Esophagus (tissue), 2 donors: ENCODE results near the gene MYO10. TPM values are rescaled to one million over a fixed set of nuclear protein-coding genes. Genes with fewer than 3 reads are reported as not detected.

Experiments used
- H3K27ac ChIP-seq, 2 donors: one replicate each; pipeline ENCODE4 v1.5.1; 2013; ENCODE audit warnings: low read depth in 2 of 2, mild to moderate bottlenecking in 2 of 2, inconsistent platforms in 1 of 2, low read length in 1 of 2, moderate library complexity in 1 of 2
- H3K27me3 ChIP-seq, 2 donors: one replicate each; pipeline ENCODE4 v1.6.1; 2013; ENCODE audit warnings: low read length in 2 of 2, control low read depth in 1 of 2, mild to moderate bottlenecking in 1 of 2; ENCODE audit not compliant: insufficient read depth in 2 of 2, control insufficient read depth in 1 of 2
- H3K36me3 ChIP-seq, 2 donors: one replicate each; pipeline ENCODE4 v1.6.1; 2013; ENCODE audit warnings: low read length in 1 of 2; ENCODE audit not compliant: control insufficient read depth in 2 of 2, insufficient read depth in 2 of 2
- H3K4me1 ChIP-seq, 2 donors: one replicate each; pipeline ENCODE4 v1.6.1; 2013; ENCODE audit warnings: low read length in 1 of 2; ENCODE audit not compliant: control insufficient read depth in 2 of 2, insufficient read depth in 2 of 2
- H3K4me3 ChIP-seq, 2 donors: one replicate each; pipeline ENCODE4 v1.5.1; 2013; ENCODE audit warnings: low read length in 2 of 2, mild to moderate bottlenecking in 2 of 2, low read depth in 1 of 2, moderate library complexity in 1 of 2
- H3K9me3 ChIP-seq, 2 donors: one replicate each; pipeline ENCODE4 v1.6.1; 2013; ENCODE audit warnings: mild to moderate bottlenecking in 2 of 2, low read depth in 1 of 2, low read length in 1 of 2, moderate library complexity in 1 of 2; ENCODE audit not compliant: control insufficient read depth in 2 of 2, insufficient read depth in 1 of 2
- WGBS, 2 donors: extraction: QIAGEN DNeasy Blood & Tissue Kit; methylation state at CpG; one replicate each; pipeline ENCODE4 v1.1.7; 2013; 5-methylcytosine and 5-hydroxymethylcytosine counted together
- polyA plus RNA-seq, 2 donors: library from polyadenylated mRNA; stranded (reverse); fragments of 200-250 nt; gene quantifications; one replicate each; pipeline ENCODE4 v1.2.3, GENCODE V29; 2013
- donor health status: healthy with polysubstance abuse.
- donor health status: Bipolar disorder and iron deficiency.

MYO10 gene
- polyA plus RNA-seq, 2 donors, result 5.8 to 5.9 TPM

GRCh38 chr5:16870878-16871277 is 65.2 kb downstream of the MYO10 start:
- 37 to 57% methylated on average over 1 of the region's 1 CpG for WGBS, 2 donors
- Histone ChIP-seq H3K4me1 (no peaks in the 10 kb centered on the region), H3K9me3 (peaks cover 0 to 5% of the 10 kb centered on the region in 2 donors), H3K27ac (no peak overlapping the region), H3K4me3 (no peak overlapping the region), H3K36me3 (no peaks in the 10 kb centered on the region), H3K27me3 (no peaks in the 10 kb centered on the region)

- H3K36me3 ChIP-seq, result no peaks in the 10 kb centered on the region
- H3K27ac ChIP-seq, result peak overlapping the region; percentile 67 to 71
- peaks cover 0 to 5% of the 10 kb centered on the region in 2 donors for H3K9me3 ChIP-seq
- no peaks in the 10 kb centered on the region for H3K4me1 ChIP-seq
- 63 to 69% methylated on average over 15 of the region's 15 CpGs for WGBS, 2 donors
- no peak overlapping the region for H3K4me3 ChIP-seq
- H3K27me3 ChIP-seq, result no peaks in the 10 kb centered on the region
Observed at GRCh38 chr5:16869821-16870796, 66.0 kb downstream of the MYO10 start.

- no peaks in the 10 kb centered on the region for H3K36me3 ChIP-seq
- WGBS, 2 donors, result 86 to 99% methylated on average over 3 of the region's 3 CpGs
- no peaks in the 10 kb centered on the region for H3K27me3 ChIP-seq
- no peak overlapping the region for H3K4me3 ChIP-seq
- H3K9me3 ChIP-seq, result no peaks in the 10 kb centered on the region
- no peak overlapping the region for H3K27ac ChIP-seq
- no peaks in the 10 kb centered on the region for H3K4me1 ChIP-seq
Observed at GRCh38 chr5:16867577-16867953, 68.5 kb downstream of the MYO10 start.

- H3K27me3 ChIP-seq, result no peaks in the 10 kb centered on the region
- H3K4me3 ChIP-seq, result no peak overlapping the region
- 57 to 79% methylated on average over 17 of the region's 17 CpGs for WGBS, 2 donors
- no peaks in the 10 kb centered on the region for H3K9me3 ChIP-seq
- H3K4me1 ChIP-seq, result no peaks in the 10 kb centered on the region
- no peaks in the 10 kb centered on the region for H3K36me3 ChIP-seq
- peak overlapping the region in 1 of 2 donors; percentile 8 for H3K27ac ChIP-seq
Observed at GRCh38 chr5:16866795-16867576, 69.1 kb downstream of the MYO10 start.

- Histone ChIP-seq H3K27me3 (no peaks in the 10 kb centered on the region), H3K27ac (no peak overlapping the region), H3K9me3 (no peaks in the 10 kb centered on the region), H3K36me3 (no peaks in the 10 kb centered on the region), H3K4me3 (no peak overlapping the region), H3K4me1 (no peaks in the 10 kb centered on the region)
- WGBS, 2 donors, result 89 to 93% methylated on average over 4 of the region's 4 CpGs
Observed at GRCh38 chr5:16866273-16866672, 69.8 kb downstream of the MYO10 start.

GRCh38 chr5:16865151-16865550 is 70.9 kb downstream of the MYO10 start:
- H3K27ac ChIP-seq, result no peak overlapping the region
- H3K27me3 ChIP-seq, result no peaks in the 10 kb centered on the region
- H3K4me3 ChIP-seq, result no peak overlapping the region
- no peaks in the 10 kb centered on the region for H3K4me1 ChIP-seq
- no peaks in the 10 kb centered on the region for H3K36me3 ChIP-seq
- WGBS, 2 donors, result 73 to 78% methylated on average over 8 of the region's 8 CpGs
- no peaks in the 10 kb centered on the region for H3K9me3 ChIP-seq

GRCh38 chr5:16864631-16865131 is 71.4 kb downstream of the MYO10 start:
- H3K27ac ChIP-seq, result no peak overlapping the region
- WGBS, 2 donors, result 50 to 64% methylated on average over 4 of the region's 4 CpGs
- no peaks in the 10 kb centered on the region for H3K36me3 ChIP-seq
- H3K4me1 ChIP-seq, result no peaks in the 10 kb centered on the region
- no peaks in the 10 kb centered on the region for H3K27me3 ChIP-seq
- H3K4me3 ChIP-seq, result no peak overlapping the region
- H3K9me3 ChIP-seq, result no peaks in the 10 kb centered on the region

GRCh38 chr5:16863469-16863946 is 72.6 kb downstream of the MYO10 start:
- no peaks in the 10 kb centered on the region for H3K36me3 ChIP-seq
- no peaks in the 10 kb centered on the region for H3K27me3 ChIP-seq
- whole genome bisulfite sequencing, 2 donors, result 86 to 88% methylated on average over 5 of the region's 5 CpGs
- no peak overlapping the region for H3K27ac ChIP-seq
- H3K9me3 ChIP-seq, result no peaks in the 10 kb centered on the region
- no peak overlapping the region for H3K4me3 ChIP-seq
- no peaks in the 10 kb centered on the region for H3K4me1 ChIP-seq

- Histone ChIP-seq H3K9me3 (no peaks in the 10 kb centered on the region), H3K36me3 (no peaks in the 10 kb centered on the region), H3K27me3 (no peaks in the 10 kb centered on the region), H3K4me1 (no peaks in the 10 kb centered on the region), H3K4me3 (no peak overlapping the region), H3K27ac (no peak overlapping the region)
- WGBS, 2 donors, result 65 to 87% methylated on average over 3 of the region's 3 CpGs
Observed at GRCh38 chr5:16862777-16863176, 73.3 kb downstream of the MYO10 start.
